Astrocyte (in vitro differentiated cells and primary cell): ENCODE data around the gene EPC2. TPM values are rescaled to one million over a fixed set of nuclear protein-coding genes. Genes with fewer than 3 reads are reported as not detected.

ENCODE experiments used
- DNase-seq: peaks from one replicate; pipeline ENCODE4 v3.0.0-alpha.2; 2010; ENCODE audit warnings: low read depth
- FAIRE-seq: peaks from 2 replicates; lab custom pipeline; 2011; peaks lifted over from hg19 to GRCh38; lab: Jason Lieb, UNC
- H2AFZ ChIP-seq: 2 replicates; pipeline ENCODE4 v1.6.0; 2012; ENCODE audit warnings: low read depth, low read length, inconsistent platforms
- H3K27ac ChIP-seq: 2 replicates; pipeline ENCODE4 v1.5.1; 2011; ENCODE audit warnings: low read depth, low read length, inconsistent platforms
- H3K27me3 ChIP-seq: 2 replicates; pipeline ENCODE4 v1.6.0; 2011; ENCODE audit warnings: low read length, inconsistent platforms; ENCODE audit not compliant: insufficient read depth
- H3K36me3 ChIP-seq: 2 replicates; pipeline ENCODE4 v1.5.1; 2011; ENCODE audit warnings: low read length, inconsistent platforms; ENCODE audit not compliant: insufficient read depth
- H3K4me1 ChIP-seq: 2 replicates; pipeline ENCODE4 v1.5.1; 2011; ENCODE audit warnings: low read length, inconsistent platforms; ENCODE audit not compliant: insufficient read depth
- H3K4me2 ChIP-seq: 2 replicates; pipeline ENCODE4 v1.6.0; 2012; ENCODE audit warnings: low read length, inconsistent platforms
- H3K4me3 ChIP-seq: 2 replicates; pipeline ENCODE4 v1.5.1; 2011; ENCODE audit warnings: low read depth, mild to moderate bottlenecking, low read length, inconsistent platforms; ENCODE audit not compliant: insufficient read depth
- H3K79me2 ChIP-seq: 2 replicates; pipeline ENCODE4 v1.6.0; 2012; ENCODE audit warnings: mild to moderate bottlenecking, low read length, inconsistent platforms; ENCODE audit not compliant: insufficient read depth
- H3K9ac ChIP-seq: 2 replicates; pipeline ENCODE4 v1.6.0; 2012; ENCODE audit warnings: mild to moderate bottlenecking, low read length, inconsistent platforms
- H3K9me3 ChIP-seq: 2 replicates; pipeline ENCODE4 v1.5.1; 2012; ENCODE audit warnings: low read depth, mild to moderate bottlenecking, low read length, inconsistent platforms; ENCODE audit not compliant: insufficient read depth
- H4K20me1 ChIP-seq: 2 replicates; pipeline ENCODE4 v1.6.0; 2012; ENCODE audit warnings: low read length, inconsistent platforms; ENCODE audit not compliant: insufficient read depth
- H3K27ac Mint-ChIP-seq: one replicate; pipeline ENCODE4 v1.8.0; 2021; ENCODE audit warnings: mild to moderate bottlenecking, mixed read lengths; ENCODE audit not compliant: unreplicated experiment
- H3K27me3 Mint-ChIP-seq: one replicate; pipeline ENCODE4 v1.8.0; 2021; ENCODE audit warnings: low read depth, mixed read lengths; ENCODE audit not compliant: unreplicated experiment
- H3K36me3 Mint-ChIP-seq: one replicate; pipeline ENCODE4 v1.8.0; 2021; ENCODE audit warnings: low read depth, mixed read lengths; ENCODE audit not compliant: unreplicated experiment
- H3K4me1 Mint-ChIP-seq: one replicate; pipeline ENCODE4 v1.8.0; 2021; ENCODE audit warnings: low read depth, mixed read lengths; ENCODE audit not compliant: unreplicated experiment
- H3K4me3 Mint-ChIP-seq: one replicate; pipeline ENCODE4 v1.8.0; 2021; ENCODE audit warnings: mild to moderate bottlenecking, moderate library complexity, mixed read lengths; ENCODE audit not compliant: unreplicated experiment
- H3K9me3 Mint-ChIP-seq: one replicate; pipeline ENCODE4 v1.8.0; 2021; ENCODE audit warnings: mild to moderate bottlenecking, mixed read lengths; ENCODE audit not compliant: unreplicated experiment
- CTCF ChIP-seq: IDR thresholded peaks from 2 replicates; pipeline ENCODE4 v1.5.1; 2011; ENCODE audit warnings: low read depth, mild to moderate bottlenecking, inconsistent platforms, low read length, moderate library complexity; ENCODE audit not compliant: insufficient read depth
- EZH2 ChIP-seq: IDR thresholded peaks from 2 replicates; pipeline ENCODE4 v1.6.1; 2012; ENCODE audit warnings: mild to moderate bottlenecking, low read length, inconsistent platforms; ENCODE audit not compliant: insufficient read depth
- total RNA-seq: library from RNA; stranded (reverse); gene quantifications from 2 replicates; pipeline ENCODE4 v1.2.1, GENCODE V29; 2021

Gene EPC2
- total RNA-seq, 1 donor from 2014 or later, result 24.8 TPM

- Histone ChIP-seq H3K4me1 (no peaks in the 10 kb centered on the region), H3K9me3 (no peaks in the 10 kb centered on the region), H3K79me2 (peaks cover 75% of the 10 kb centered on the region), H3K4me2 (no peak overlapping the region), H2AFZ (no peak overlapping the region), H4K20me1 (peaks cover 86% of the 10 kb centered on the region), H3K27me3 (no peaks in the 10 kb centered on the region), H3K27ac (no peak overlapping the region), H3K4me3 (no peak overlapping the region), H3K36me3 (no peaks in the 10 kb centered on the region), H3K9ac (no peak overlapping the region)
- no peak for FAIRE-seq
- H3K27me3 Mint-ChIP-seq, result no peaks in the 10 kb centered on the region
- H3K4me3 Mint-ChIP-seq, result no peak overlapping the region
- H3K9me3 Mint-ChIP-seq, result no peaks in the 10 kb centered on the region
- TF ChIP-seq CTCF, result no peak
- TF ChIP-seq EZH2, result no peak
- H3K4me1 Mint-ChIP-seq, result no peaks in the 10 kb centered on the region
- H3K36me3 Mint-ChIP-seq, result no peaks in the 10 kb centered on the region
- DNase-seq, result no peak
- no peak overlapping the region for H3K27ac Mint-ChIP-seq
Observed at GRCh38 chr2:148730085-148730484, 85.5 kb downstream of the EPC2 start.

GRCh38 chr2:148737742-148738141 lies 93.2 kb downstream of the EPC2 start:
- Mint-ChIP-seq H3K4me1 (peaks cover 2% of the 10 kb centered on the region), H3K4me3 (no peak overlapping the region), H3K36me3 (no peaks in the 10 kb centered on the region), H3K9me3 (no peaks in the 10 kb centered on the region), H3K27me3 (no peaks in the 10 kb centered on the region), H3K27ac (no peak overlapping the region)
- Histone ChIP-seq H2AFZ (no peak overlapping the region), H3K79me2 (peaks cover 44% of the 10 kb centered on the region), H4K20me1 (peaks cover 62% of the 10 kb centered on the region), H3K9ac (no peak overlapping the region), H3K27ac (no peak overlapping the region), H3K36me3 (no peaks in the 10 kb centered on the region), H3K9me3 (no peaks in the 10 kb centered on the region), H3K4me2 (no peak overlapping the region), H3K4me1 (no peaks in the 10 kb centered on the region), H3K27me3 (no peaks in the 10 kb centered on the region), H3K4me3 (no peak overlapping the region)
- no peak for FAIRE-seq
- TF ChIP-seq EZH2, result no peak
- no peak for DNase-seq

GRCh38 chr2:148739454-148740105 lies 95.0 kb downstream of the EPC2 start:
- H3K4me1 Mint-ChIP-seq, result peaks cover 2% of the 10 kb centered on the region
- peaks cover 51% of the 10 kb centered on the region for H4K20me1 ChIP-seq
- H3K4me3 ChIP-seq, result no peak overlapping the region
- H3K79me2 ChIP-seq, result peaks cover 37% of the 10 kb centered on the region
- H3K36me3 Mint-ChIP-seq, result no peaks in the 10 kb centered on the region
- no peaks in the 10 kb centered on the region for H3K4me1 ChIP-seq
- H3K4me2 ChIP-seq, result no peak overlapping the region
- H3K27ac Mint-ChIP-seq, result no peak overlapping the region
- DNase-seq (no peak), FAIRE-seq (no peak)
- H3K9me3 ChIP-seq, result no peaks in the 10 kb centered on the region
- no peak for TF ChIP-seq EZH2
- no peak overlapping the region for H3K9ac ChIP-seq
- no peak overlapping the region for H3K4me3 Mint-ChIP-seq
- H3K27me3 ChIP-seq, result no peaks in the 10 kb centered on the region
- no peaks in the 10 kb centered on the region for H3K9me3 Mint-ChIP-seq
- no peak overlapping the region for H3K27ac ChIP-seq
- no peaks in the 10 kb centered on the region for H3K36me3 ChIP-seq
- no peaks in the 10 kb centered on the region for H3K27me3 Mint-ChIP-seq
- no peak overlapping the region for H2AFZ ChIP-seq
